ENCODE data around the gene REPS1.
"Not testable (repeated sequence)": the region's sequence is repeated elsewhere in the genome, so short reads cannot be mapped to it uniquely, and the experiment has no call there.

Gene REPS1, protein sequence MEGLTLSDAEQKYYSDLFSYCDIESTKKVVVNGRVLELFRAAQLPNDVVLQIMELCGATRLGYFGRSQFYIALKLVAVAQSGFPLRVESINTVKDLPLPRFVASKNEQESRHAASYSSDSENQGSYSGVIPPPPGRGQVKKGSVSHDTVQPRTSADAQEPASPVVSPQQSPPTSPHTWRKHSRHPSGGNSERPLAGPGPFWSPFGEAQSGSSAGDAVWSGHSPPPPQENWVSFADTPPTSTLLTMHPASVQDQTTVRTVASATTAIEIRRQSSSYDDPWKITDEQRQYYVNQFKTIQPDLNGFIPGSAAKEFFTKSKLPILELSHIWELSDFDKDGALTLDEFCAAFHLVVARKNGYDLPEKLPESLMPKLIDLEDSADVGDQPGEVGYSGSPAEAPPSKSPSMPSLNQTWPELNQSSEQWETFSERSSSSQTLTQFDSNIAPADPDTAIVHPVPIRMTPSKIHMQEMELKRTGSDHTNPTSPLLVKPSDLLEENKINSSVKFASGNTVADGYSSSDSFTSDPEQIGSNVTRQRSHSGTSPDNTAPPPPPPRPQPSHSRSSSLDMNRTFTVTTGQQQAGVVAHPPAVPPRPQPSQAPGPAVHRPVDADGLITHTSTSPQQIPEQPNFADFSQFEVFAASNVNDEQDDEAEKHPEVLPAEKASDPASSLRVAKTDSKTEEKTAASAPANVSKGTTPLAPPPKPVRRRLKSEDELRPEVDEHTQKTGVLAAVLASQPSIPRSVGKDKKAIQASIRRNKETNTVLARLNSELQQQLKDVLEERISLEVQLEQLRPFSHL

GRCh38 chr6:138987643-138988468 is at the start of gene REPS1:
Gene REPS1, minus strand, starts transcription at chr6:138988253. Its CDS starts 571 bp downstream, at chr6:138987682.
- DNase-seq (ENCODE audit: low read depth in 2 of 2): peak; percentile 84 to 85

DNA sequence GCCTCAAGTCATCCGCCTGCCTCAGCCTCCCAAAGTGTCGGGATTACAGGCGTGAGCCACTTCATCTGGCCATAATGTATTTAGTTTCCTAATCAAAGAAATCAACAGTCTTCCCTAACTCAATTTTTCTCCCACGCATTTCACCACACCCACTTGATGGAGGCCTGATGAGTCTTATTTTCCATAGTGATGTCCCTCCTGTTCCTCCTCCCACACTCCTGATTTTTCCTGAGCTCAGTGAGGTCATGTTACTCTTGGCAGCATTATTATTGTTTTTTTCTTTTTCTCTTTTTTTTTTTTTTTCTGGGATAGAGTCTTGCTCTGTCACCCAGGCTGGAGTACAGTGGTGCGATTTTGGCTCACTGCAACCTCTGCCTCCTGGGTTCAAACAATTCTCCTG is 49.4 kb upstream of the REPS1 start:
- DNase-seq (ENCODE audit: low read depth in 2 of 2): no peak

- DNase-seq (ENCODE audit: low read depth in 2 of 2): no peak
Measured at GRCh38 chr6:139030228-139030963, 42.3 kb upstream of the REPS1 start.

- DNase-seq (ENCODE audit: low read depth in 2 of 2): no peak
Measured at GRCh38 chr6:139029470-139030227, 41.6 kb upstream of the REPS1 start.

DNA sequence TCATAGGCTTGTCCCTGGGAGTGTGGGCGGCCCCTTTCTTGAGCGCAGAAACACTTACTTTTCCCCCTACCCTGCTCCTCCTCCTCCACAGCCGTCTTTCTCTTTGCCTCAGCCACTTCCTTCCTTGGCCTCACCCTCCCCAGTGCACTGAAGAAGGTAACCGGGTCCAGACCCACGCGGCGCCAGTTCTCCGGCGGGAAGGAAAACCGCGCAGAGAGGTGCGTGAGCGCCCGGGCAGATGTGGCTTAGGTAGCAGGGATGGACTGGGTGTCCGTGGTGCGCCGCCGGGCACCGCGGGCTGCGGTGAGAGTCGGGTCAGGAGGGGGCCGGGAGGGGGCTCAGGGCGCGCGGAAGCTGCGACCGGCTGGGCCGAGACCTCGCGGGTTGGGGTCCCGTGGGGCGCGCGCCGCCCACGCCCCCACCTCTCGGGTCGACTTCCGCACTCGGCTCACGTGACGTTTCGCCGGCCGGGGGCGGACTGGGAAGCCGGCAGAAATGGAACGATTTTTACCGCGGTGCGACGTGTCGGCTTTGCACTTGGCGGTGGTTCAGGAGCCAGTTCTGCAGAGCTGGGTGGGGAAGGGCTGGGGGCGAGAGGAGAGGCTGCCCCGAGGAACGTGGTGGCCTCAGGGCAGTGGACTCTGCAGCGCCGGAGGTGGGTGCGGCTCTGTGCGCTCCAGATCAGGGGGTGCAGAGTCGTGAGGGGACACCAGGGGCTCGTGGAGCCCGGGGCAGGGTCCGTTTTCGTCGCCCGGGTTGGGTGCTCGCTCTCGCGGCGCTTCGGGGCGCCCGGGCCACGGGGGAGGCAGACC is 40.8 kb upstream of the REPS1 start, which contains the start of gene ABRACL:
Gene ABRACL, plus strand, starts transcription at position 88 of the 812 bp plus-strand sequence. CDS start 5,416 bp downstream, outside the sequence.
- DNase-seq (ENCODE audit: low read depth in 2 of 2): peak; percentile 32 to 38

DNA sequence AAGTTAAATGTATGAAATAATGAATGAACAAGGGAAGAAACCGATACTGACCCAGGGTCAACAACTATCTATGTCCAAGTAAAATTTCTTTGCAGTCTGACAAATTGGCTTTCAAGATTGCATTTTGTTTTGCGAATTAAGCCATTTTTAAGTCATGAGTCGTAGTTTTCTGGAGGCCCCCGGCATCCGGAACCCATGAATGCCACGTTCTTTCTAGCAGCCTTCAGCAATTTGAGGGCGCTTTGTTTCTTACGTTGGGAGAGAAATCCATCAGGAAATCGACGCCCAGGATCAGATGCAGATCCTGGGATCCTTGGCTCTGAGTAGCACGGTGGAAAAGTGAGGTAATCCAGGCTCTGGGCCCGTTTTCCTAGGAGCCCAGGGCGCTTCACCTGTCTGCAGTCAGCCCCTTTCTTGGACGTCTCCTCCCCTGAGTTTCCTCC is 40.2 kb upstream of the REPS1 start:
- no peak for DNase-seq (ENCODE audit: low read depth in 2 of 2)

GRCh38 chr6:139027620-139028182 is 39.6 kb upstream of the REPS1 start:
- no peak for DNase-seq (ENCODE audit: low read depth in 2 of 2)

GRCh38 chr6:139025416-139025815 is 37.4 kb upstream of the REPS1 start:
- DNase-seq (ENCODE audit: low read depth in 2 of 2): not testable (repeated sequence)

DNA sequence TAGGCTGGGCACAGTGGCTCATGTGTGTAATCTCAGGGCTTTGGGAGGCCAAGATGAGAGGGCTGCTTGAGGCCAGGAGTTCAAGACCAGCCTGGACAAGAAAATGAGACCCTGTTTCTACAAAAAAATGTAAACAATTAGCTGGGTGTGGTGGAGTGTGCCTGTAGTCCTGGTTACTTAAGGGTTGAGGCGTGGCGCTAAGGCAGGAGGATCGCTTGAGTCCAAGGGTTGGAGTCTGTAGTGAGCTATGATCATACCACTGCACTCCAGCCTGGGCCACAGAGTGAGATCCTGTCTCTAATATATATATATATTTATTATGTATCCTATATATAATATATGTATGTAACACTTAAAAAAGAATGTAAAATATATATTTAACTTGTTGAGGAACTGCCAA is 32.6 kb upstream of the REPS1 start:
- no peak for DNase-seq (ENCODE audit: low read depth in 2 of 2)

DNA sequence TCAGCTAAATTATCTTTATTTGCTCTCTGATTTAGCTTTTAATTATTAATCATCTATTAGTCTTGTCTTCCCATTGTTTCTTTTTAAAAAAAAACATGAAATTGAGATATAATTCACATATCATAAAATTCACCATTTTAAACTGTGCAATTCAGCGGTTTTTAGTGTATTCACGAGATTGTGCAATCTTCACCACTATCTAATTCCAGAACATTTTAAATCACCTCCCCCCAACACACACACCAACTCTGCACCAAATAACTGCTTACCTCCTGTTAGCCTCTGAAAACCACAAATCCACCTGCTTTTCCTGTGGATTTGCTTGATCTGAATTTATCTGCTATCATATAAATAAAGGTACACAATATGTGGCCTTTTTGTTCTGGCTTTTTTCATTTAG is 31.7 kb upstream of the REPS1 start:
- no peak for DNase-seq (ENCODE audit: low read depth in 2 of 2)

DNA sequence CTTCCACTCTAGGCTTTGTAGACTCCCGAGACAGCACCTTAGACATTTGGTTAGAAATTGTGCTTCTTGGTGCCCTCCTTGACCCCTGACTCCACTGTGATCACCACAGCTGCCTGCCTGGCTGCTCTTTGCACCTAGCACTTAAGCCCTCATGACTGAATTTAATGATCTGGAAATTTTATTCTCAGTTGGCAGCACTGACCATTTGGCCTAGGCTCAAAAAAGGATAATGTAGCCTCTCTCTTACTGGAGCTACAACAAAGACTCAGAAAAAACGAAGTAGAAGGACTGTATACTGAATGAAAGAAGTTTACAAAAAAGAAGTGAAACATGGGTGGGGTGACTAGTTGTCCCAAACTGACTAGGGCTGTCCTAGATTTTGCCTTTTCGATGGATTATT is 29.2 kb upstream of the REPS1 start:
- DNase-seq (ENCODE audit: low read depth in 2 of 2): no peak

- no peak for DNase-seq (ENCODE audit: low read depth in 2 of 2)
Measured at GRCh38 chr6:139016337-139017213, 28.5 kb upstream of the REPS1 start.

DNA sequence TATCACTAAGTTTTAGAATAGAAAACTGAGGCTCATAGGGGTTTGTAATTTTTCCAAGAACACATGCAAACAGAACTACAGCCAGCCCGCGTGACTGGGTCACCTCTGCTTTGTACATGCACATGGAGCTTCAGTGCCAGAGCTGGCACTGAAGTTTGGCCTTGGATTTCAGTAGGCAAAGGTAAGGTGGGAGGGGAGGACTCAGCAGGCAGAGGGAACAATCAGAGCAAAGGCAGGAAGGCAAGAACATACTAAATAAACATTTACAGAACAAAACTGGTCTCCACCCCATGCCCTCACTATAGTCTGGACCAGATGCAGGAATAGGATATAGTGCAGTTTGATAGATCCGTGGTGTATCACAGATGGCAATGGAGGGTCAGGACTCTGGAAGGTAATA is 26.9 kb upstream of the REPS1 start:
- DNase-seq (ENCODE audit: low read depth in 2 of 2): no peak

DNA sequence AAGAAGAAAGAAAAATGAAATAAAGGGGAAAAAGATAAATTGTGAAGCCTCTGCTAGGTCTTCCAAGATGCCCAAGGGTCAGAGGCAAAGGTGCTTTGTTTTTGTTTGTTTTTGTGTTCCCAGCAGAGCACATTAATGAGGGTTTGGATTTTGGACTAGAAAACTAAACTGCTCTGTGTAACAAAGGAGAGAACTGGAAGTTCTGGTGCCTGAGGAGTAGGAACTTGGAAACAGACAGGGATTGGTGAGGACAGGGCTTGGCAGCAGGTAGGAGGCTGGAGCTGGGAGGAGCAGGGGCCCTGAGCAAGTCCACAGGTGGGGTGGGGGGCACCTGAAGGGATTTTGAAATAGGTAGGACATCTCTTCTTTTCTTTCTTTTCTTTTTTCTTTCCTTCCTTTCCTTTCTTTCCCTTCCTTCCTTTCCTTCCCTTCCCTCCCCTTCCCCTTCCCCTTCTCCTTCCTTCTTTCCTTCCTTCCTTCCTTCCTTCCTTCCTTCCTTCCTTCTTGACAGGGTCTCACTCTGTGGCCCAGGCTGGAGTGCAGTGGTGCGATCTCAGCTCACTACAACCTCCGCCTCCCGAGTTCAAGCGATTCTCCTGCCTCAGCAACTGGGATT is 25.2 kb upstream of the REPS1 start:
- DNase-seq (ENCODE audit: low read depth in 2 of 2): no peak

DNA sequence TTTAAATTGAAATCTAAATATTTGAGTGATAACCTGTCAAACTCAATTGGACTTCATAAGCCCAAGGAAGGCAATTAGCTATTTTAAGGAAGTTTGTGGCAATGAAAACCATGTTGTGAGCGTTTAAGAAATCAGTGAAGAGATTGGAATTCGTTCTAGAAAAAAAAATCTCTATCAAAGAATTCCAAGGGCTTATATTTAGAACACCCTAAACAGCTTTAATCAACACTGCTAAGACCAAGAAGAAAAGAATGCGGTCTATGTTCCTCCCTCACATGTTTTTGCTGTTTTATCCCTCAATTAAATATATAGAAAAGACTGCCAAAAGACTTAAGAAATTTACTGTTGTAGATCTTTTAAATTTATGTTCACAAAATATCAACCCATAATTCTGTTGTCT is 23.9 kb upstream of the REPS1 start:
- no peak for DNase-seq (ENCODE audit: low read depth in 2 of 2)

DNA sequence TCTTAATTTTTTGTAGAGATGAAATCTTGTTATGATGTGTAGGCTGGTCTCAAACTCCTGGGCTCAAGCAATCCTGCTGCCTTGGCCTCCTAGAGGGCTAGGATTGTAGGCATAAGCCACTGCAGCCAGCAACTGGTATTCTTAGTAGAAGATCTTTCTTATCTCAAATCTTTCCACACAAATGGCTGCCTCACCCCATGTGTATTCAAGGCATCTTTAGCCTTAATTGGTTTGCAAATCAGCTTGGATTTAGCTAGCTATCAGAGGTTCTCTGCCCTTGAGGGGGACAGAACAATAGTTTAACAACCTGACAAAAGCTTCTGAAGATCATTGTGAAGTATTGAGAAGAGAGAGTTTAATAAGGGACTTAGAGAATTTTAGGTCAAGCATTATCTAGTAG is 22.6 kb upstream of the REPS1 start:
- DNase-seq (ENCODE audit: low read depth in 2 of 2): no peak

DNA sequence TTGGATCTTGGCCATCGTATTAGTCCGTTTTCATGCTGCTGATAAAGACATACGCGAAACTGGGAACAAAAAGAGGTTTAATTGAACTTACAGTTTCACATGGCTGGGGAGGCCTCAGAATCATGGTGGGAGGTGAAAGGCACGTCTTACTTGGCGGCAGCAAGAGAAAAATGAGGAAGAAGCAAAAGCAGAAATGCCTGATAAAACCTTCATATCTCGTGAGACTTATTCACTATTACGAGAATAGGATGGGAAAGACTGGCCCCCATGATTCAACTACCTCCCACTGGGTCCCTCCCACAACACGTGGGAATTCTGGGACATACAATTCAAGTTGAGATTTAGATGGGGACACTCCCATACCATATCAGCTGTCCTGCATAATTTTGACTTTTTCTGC is 20.1 kb upstream of the REPS1 start:
- no peak for DNase-seq (ENCODE audit: low read depth in 2 of 2)

DNA sequence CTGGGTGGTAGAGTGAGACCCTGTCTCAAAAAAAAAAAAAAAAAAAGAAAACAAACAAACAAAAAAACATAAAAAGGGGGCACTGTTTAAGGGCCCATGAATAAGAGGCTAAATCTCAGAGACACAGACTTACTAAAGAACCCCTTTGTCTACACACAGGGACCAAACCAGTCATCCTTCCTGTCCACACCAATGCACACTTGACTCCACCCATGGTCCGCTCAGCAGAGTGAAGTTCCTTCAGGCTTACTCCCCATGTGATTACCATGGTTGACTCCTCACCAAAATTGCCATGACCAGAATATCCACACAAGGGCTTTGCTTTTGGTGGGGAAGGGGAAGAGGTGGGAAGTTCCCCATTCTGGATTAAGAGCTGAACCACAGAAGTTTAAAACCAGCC is 19.4 kb upstream of the REPS1 start:
- no peak for DNase-seq (ENCODE audit: low read depth in 2 of 2)

Measured in stimulated activated CD8-positive, alpha-beta memory T cell treated with anti-CD3 and anti-CD28 coated beads, Interleukin-7, amount 100 ng/mL, for 1 hour (primary cell).